BLaER1 treated with 17β-estradiol and CSF1 and Interleukin-3, amounts not matched to agents 10 nM and 100 nM (cell line): ENCODE results near the gene KIF21A.

Experiments
- H3K27ac ChIP-seq, 11 experiments: shearing (Covaris generic); formaldehyde crosslinking; 2 replicates each; pipeline ENCODE4 v1.8.1; 2022
- H3K27me3 ChIP-seq, 11 experiments: shearing (Covaris generic); formaldehyde crosslinking; 2 replicates each; pipeline ENCODE4 v1.8.1; 2022
- H3K36me3 ChIP-seq, 11 experiments: shearing (Covaris generic); formaldehyde crosslinking; 2 replicates each; pipeline ENCODE4 v1.8.1; 2022
- H3K4me1 ChIP-seq, 10 experiments: shearing (Covaris generic); formaldehyde crosslinking; 2 replicates each; pipeline ENCODE4 v1.8.1; 2022
- H3K4me2 ChIP-seq, 11 experiments: shearing (Covaris generic); formaldehyde crosslinking; 2 replicates each; pipeline ENCODE4 v1.8.1; 2022
- H3K4me3 ChIP-seq, 10 experiments: shearing (Covaris generic); formaldehyde crosslinking; 2 replicates each; pipeline ENCODE4 v1.8.1; 2022
- H3K9ac ChIP-seq, 11 experiments: shearing (Covaris generic); formaldehyde crosslinking; 2 replicates each; pipeline ENCODE4 v1.8.1; 2022
- H3K9me3 ChIP-seq, 11 experiments: shearing (Covaris generic); formaldehyde crosslinking; replicated peaks in 1 of 11; 2 replicates each; pipeline ENCODE4 v1.8.1; 2022
- H4K20me1 ChIP-seq, 11 experiments: shearing (Covaris generic); formaldehyde crosslinking; 2 replicates each; pipeline ENCODE4 v1.8.1; 2022
- Cebpa-rat ChIP-seq, 11 experiments: shearing (Covaris generic); IDR thresholded peaks; 2 replicates each; pipeline ENCODE4 v1.8.1; 2022

The KIF21A gene

DNA sequence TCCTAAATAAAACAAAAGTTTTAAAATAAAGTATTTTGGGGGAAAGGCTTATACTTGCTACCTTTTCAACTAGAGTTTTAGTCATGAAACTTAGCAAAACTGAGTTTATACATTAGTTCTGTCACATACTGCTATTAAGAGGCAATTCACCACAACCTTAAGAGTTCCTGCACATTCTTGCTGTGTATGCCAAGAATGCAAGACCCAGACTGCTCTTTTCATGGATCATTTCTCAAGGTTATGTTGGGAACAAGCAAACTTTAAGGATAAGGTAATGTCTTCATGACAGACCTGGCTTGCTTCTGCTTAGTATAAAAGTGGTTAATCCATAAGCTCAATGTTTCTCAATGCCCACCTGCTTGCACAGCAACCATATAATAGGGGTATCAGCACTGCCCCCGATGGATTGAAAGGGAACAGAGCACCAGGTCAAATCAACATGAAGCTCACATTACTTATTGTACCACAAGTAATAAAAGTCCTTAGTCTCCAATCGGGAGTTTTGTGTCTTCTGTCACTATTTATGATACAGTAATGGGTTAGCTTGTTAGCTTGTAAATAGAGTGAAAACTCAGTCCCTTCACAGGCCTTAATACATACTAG lies 67.6 kb downstream of the KIF21A start:
- no peak for TF ChIP-seq Cebpa-rat (IDR thresholded peaks at IDR 0.05)
- Histone ChIP-seq H3K4me3 (no peak overlapping the region), H4K20me1 (no peaks in the 10 kb centered on the region), H3K27ac (no peak overlapping the region), H3K27me3 (no peaks in the 10 kb centered on the region), H3K4me2 (no peak overlapping the region), H3K4me1 (no peaks in the 10 kb centered on the region), H3K36me3 (no peaks in the 10 kb centered on the region), H3K9me3 (no peaks in the 10 kb centered on the region), H3K9ac (no peak overlapping the region)

DNA sequence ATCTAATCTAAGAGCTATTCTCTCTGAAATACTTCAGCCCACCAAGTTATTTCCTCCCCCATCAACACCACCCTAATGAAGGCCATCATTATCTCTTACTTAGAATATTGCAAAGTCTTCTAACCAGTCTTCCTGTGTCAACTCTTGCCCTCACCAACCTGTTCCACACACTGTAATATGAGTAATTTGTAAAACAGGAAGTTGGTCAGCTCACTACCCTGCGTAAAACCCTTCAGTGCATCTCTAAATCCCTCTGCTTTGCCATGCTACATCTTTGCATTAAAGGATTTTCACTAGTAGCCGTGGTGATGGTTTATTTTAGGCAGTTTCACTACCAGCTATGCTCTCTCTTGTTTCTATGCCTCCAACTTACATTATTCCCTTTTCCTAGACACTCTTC lies 70.0 kb downstream of the KIF21A start:
- H3K4me1 ChIP-seq = no peaks in the 10 kb centered on the region
- no peaks in the 10 kb centered on the region for H3K27me3 ChIP-seq
- H3K4me2 ChIP-seq = no peak overlapping the region
- no peaks in the 10 kb centered on the region for H3K9me3 ChIP-seq
- no peak overlapping the region for H3K27ac ChIP-seq
- no peaks in the 10 kb centered on the region for H4K20me1 ChIP-seq
- no peak overlapping the region for H3K4me3 ChIP-seq
- H3K36me3 ChIP-seq = no peaks in the 10 kb centered on the region
- no peak for TF ChIP-seq Cebpa-rat (IDR thresholded peaks at IDR 0.05)
- no peak overlapping the region for H3K9ac ChIP-seq

DNA sequence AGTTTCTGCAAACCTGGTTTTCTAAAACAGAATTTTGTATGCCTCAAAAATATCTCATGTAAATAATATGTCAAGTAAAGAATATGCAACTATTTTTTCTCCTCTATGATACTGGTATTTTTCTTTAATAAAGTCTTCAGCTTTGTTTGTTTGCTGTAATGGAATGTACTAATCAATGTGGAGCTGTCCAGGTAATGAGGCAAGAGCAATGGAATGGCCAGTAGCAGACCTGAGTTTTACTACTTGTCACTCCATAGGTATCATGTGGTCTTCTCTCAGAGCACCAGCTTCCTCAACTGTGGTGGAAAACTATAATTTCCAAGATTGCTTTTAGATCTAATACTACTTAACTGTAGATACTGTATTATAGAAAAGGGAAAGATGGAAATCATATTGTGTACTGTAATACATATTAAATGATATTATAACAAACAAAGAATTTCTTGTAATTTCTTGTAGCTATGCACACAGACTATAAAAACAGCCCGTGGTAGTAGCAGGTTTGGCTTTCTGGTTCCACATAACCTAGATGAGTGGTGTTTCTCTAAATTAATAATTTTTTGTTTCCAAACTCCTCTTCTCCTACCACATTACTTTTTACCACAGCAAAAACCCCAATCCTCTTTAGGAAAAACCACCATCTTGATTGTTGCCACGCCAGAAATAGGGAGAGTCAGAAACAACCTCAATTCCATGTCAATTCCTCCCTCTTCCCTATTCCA lies 70.6 kb downstream of the KIF21A start:
- no peak for TF ChIP-seq Cebpa-rat (IDR thresholded peaks at IDR 0.05)
- H3K4me2 ChIP-seq = no peak overlapping the region

GRCh38 chr12:39369756-39370155 lies 73.2 kb downstream of the KIF21A start:
- no peak for TF ChIP-seq Cebpa-rat (IDR thresholded peaks at IDR 0.05)
- Histone ChIP-seq H3K27me3 (no peaks in the 10 kb centered on the region), H3K4me2 (no peak overlapping the region), H3K4me3 (no peak overlapping the region), H3K9ac (no peak overlapping the region), H3K9me3 (no peaks in the 10 kb centered on the region), H3K27ac (no peak overlapping the region), H3K36me3 (no peaks in the 10 kb centered on the region), H4K20me1 (no peaks in the 10 kb centered on the region), H3K4me1 (no peaks in the 10 kb centered on the region)

More for the DNA sequence above, 70.6 kb downstream of the KIF21A start:
- no peak overlapping the region for H3K9ac ChIP-seq
- no peaks in the 10 kb centered on the region for H3K36me3 ChIP-seq
- no peaks in the 10 kb centered on the region for H3K27me3 ChIP-seq
- no peaks in the 10 kb centered on the region for H3K9me3 ChIP-seq
- no peaks in the 10 kb centered on the region for H3K4me1 ChIP-seq
- no peak overlapping the region for H3K4me3 ChIP-seq
- H4K20me1 ChIP-seq = no peaks in the 10 kb centered on the region
- H3K27ac ChIP-seq = no peak overlapping the region

- Histone ChIP-seq H3K4me3 (no peak overlapping the region), H3K4me2 (no peak overlapping the region), H3K9ac (no peak overlapping the region), H3K9me3 (no peaks in the 10 kb centered on the region), H3K36me3 (no peaks in the 10 kb centered on the region), H3K27ac (no peak overlapping the region), H3K27me3 (no peaks in the 10 kb centered on the region), H3K4me1 (no peaks in the 10 kb centered on the region), H4K20me1 (no peaks in the 10 kb centered on the region)
- no peak for TF ChIP-seq Cebpa-rat (IDR thresholded peaks at IDR 0.05)
Measured at GRCh38 chr12:39368891-39369290, 74.0 kb downstream of the KIF21A start.

GRCh38 chr12:39368096-39368495 lies 74.8 kb downstream of the KIF21A start:
- no peak overlapping the region for H3K27ac ChIP-seq
- H3K36me3 ChIP-seq = no peaks in the 10 kb centered on the region
- H3K9me3 ChIP-seq = no peaks in the 10 kb centered on the region
- H4K20me1 ChIP-seq = no peaks in the 10 kb centered on the region
- H3K27me3 ChIP-seq = no peaks in the 10 kb centered on the region
- no peak overlapping the region for H3K9ac ChIP-seq
- no peak overlapping the region for H3K4me2 ChIP-seq
- TF ChIP-seq Cebpa-rat (IDR thresholded peaks at IDR 0.05) = no peak
- H3K4me1 ChIP-seq = no peaks in the 10 kb centered on the region
- H3K4me3 ChIP-seq = no peak overlapping the region

DNA sequence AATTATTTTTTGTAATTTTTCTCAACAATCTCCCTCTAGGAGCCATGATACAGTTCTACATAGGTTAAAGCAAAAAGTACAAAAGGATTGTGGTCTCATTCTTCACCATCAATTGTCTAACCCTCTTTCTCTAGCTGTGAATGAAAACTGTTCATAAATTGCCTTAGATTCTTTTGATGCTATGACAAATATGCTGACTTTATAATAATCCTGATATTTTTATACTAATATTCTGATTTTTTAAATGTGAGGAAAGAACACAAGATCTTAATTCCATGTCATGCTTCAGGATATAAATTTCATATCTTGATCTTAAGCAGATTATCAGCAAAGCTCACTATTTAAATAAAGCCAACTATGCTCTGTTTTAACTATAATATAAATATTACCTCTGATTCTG lies 75.4 kb downstream of the KIF21A start:
- H4K20me1 ChIP-seq = no peaks in the 10 kb centered on the region
- H3K9me3 ChIP-seq = no peaks in the 10 kb centered on the region
- no peak for TF ChIP-seq Cebpa-rat (IDR thresholded peaks at IDR 0.05)
- H3K9ac ChIP-seq = no peak overlapping the region
- no peaks in the 10 kb centered on the region for H3K4me1 ChIP-seq
- H3K36me3 ChIP-seq = no peaks in the 10 kb centered on the region
- no peak overlapping the region for H3K27ac ChIP-seq
- H3K4me3 ChIP-seq = no peak overlapping the region
- no peaks in the 10 kb centered on the region for H3K27me3 ChIP-seq
- H3K4me2 ChIP-seq = no peak overlapping the region

GRCh38 chr12:39365364-39366001 lies 77.4 kb downstream of the KIF21A start:
- Histone ChIP-seq H3K4me1 (no peaks in the 10 kb centered on the region), H3K9me3 (no peaks in the 10 kb centered on the region), H3K9ac (no peak overlapping the region), H3K4me2 (no peak overlapping the region), H3K36me3 (no peaks in the 10 kb centered on the region), H3K4me3 (no peak overlapping the region), H3K27me3 (no peaks in the 10 kb centered on the region), H4K20me1 (no peaks in the 10 kb centered on the region), H3K27ac (no peak overlapping the region)
- TF ChIP-seq Cebpa-rat (IDR thresholded peaks at IDR 0.05) = no peak

DNA sequence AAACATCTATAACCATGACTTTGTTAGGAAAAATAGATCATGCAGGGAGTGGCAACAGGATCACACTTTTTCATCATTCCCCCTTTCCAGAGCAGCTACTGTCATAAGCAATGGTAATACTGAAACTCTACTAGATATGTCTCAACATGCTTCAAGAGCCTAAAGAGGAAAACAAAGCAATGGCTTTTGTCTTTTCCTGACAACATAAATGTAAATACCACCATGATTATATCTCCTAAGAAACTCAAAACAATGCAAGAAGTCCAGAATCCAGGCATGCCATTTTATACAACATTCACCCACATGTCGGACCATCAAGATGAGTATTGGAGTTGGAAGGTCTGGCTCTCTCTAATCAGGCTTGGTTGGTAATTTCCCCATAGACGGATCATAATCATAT lies 78.7 kb downstream of the KIF21A start:
- no peaks in the 10 kb centered on the region for H4K20me1 ChIP-seq
- H3K9me3 ChIP-seq = no peaks in the 10 kb centered on the region
- no peak overlapping the region for H3K9ac ChIP-seq
- H3K4me3 ChIP-seq = no peak overlapping the region
- no peaks in the 10 kb centered on the region for H3K27me3 ChIP-seq
- TF ChIP-seq Cebpa-rat (IDR thresholded peaks at IDR 0.05) = no peak
- no peak overlapping the region for H3K27ac ChIP-seq
- H3K4me1 ChIP-seq = no peaks in the 10 kb centered on the region
- no peaks in the 10 kb centered on the region for H3K36me3 ChIP-seq
- no peak overlapping the region for H3K4me2 ChIP-seq

GRCh38 chr12:39359645-39360044 lies 83.3 kb downstream of the KIF21A start:
- Histone ChIP-seq H3K4me1 (no peaks in the 10 kb centered on the region), H3K4me2 (no peak overlapping the region)
- TF ChIP-seq Cebpa-rat (IDR thresholded peaks at IDR 0.05) = no peak

More at GRCh38 chr12:39359645-39360044, 83.3 kb downstream of the KIF21A start:
- no peaks in the 10 kb centered on the region for H4K20me1 ChIP-seq
- H3K9ac ChIP-seq = no peak overlapping the region
- H3K9me3 ChIP-seq = no peaks in the 10 kb centered on the region
- H3K27ac ChIP-seq = no peak overlapping the region
- no peaks in the 10 kb centered on the region for H3K27me3 ChIP-seq
- H3K4me3 ChIP-seq = no peak overlapping the region
- H3K36me3 ChIP-seq = no peaks in the 10 kb centered on the region
